AG20443 (cell line): Measurements from ENCODE around the gene STAC.
A peak's percentile ranks its signal among the peaks of the same experiment; 100 is the strongest.
"Not testable (repeated sequence)": the region's sequence is repeated elsewhere in the genome, so short reads cannot be mapped to it uniquely, and the experiment has no call there.

Experiments
- DNase-seq: peaks from one replicate; pipeline ENCODE4 v3.0.0; 2012; ENCODE audit warnings: low spot score, mixed read lengths

Gene STAC

DNA sequence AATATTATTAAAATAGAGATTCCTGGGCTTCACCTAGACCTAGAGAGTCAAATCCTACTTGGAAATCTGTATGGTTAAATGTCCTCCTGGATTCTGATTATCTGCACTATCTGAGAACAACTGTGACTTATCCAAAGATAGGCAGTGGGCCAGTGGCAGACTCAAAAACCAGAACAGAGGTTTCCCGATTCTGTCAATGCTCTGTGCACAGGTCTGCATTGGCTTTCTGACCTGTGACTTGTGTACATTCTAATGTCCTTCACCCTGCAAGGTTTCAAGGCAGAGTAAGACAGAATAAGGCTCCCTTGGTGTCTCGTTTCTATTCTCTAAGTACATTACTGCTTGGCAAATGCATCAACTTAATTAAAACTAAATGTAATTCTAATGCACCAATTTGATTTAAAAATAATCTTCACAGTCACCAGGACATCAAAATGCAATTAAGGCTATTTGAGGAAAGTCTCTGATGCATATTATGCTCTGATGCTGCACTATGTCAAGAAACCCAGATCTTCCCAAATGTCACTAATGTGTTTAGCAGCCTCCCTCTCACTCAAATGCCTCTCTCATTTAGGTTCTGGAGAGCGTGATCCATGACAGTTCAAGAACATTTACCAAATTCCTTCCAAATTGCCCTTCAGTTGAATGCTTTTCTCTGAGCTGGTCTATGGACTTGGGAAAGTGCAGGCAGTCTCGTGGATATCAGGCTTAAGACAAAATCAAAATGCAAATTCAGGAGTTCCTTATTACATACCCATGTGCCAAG lies 140.1 kb downstream of the STAC start:
- no peak for DNase-seq

- no peak for DNase-seq
Measured at GRCh38 chr3:36521007-36521379, 140.7 kb downstream of the STAC start.

- DNase-seq = peak; percentile 24
Measured at GRCh38 chr3:36524560-36524959, 144.3 kb downstream of the STAC start.

DNA sequence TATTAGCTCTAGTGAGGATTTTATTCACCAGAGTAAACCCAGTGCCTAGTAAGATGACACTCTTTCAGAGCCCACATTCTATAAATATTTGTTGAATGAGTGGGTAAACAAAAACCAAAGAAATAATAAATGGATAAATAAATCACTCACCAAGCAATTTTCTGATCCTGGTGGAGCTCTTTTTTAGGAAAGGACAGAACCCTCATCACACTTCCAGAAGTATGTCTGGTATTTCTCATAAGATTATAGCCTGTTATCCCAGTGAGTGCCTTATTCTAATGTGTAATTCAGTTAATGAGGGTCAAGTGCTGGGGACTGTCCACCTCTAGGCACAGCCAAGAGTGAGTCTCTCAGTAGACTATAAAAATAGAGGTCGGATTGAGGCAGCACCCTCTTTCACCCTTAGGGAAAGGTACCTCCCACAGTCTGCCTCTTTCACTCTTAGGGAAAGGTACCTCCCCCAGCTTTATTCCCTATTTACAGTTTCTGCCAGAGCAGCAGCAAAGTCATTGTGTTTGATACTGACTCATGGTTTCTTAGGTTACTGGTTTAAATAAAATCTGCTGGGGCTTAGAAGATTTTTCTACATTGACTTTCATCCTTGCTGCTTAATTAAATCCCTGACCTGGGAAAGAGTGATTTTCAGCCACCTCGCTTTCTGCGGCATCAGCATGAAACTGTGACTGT lies 145.0 kb downstream of the STAC start:
- DNase-seq = peak; percentile 63

DNA sequence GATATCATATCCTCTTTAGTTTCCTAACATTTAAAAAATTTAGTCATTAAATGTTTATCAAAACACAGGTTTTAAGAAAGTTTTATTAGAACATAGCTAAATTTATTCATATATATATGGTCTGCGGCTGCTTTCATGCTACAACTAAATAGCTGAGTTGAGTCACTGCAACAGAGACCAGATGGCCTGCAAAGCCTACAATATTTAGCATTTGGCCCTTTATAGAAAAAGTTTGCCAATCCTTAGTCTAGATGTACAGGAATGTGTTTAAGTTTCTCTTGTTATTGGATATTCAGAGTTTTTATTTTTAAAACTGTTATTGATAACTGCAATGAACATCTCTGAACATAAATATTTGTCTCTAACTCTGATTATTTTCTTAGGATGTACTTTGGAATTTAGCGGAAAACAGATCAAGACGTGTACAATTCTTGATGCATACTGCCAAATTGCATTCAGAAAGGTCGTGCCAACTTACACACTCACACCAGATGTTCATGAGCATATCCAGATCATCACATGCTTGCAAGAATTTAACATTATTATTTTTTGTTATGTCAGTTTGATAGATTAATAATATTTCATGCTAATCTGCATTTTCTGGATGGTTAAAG lies 157.9 kb downstream of the STAC start:
- DNase-seq = no peak

DNA sequence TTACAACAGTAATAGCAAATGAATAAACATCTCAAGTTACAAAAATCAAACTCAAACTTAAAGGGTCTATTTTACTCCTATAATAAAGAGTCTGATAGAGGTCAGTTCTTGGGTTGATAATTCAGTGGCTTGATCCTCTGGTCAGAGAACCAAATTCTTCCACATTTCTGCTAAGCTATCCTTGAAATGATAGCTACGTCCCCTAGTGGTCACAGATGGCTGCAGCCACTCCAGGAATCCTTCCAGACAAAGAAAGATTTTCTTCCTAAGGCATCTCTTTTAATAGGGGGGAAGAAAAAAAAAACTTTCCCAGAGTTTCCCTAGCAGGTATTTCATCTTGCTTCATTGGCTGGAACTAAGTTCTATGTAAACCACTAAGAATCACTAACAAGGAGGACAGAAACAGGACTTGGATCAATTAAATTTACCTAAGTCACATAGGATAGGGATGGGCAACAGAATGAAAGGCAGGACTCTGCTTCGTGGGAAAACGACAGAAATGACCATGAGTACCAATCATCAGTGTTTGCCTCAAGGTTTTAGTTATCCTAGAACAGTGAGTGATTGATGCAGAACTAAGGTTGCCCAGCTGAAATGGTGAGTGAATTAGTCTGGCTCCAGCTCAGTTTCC lies 160.7 kb downstream of the STAC start:
- DNase-seq = peak; percentile 52

- peak; percentile 29 for DNase-seq
Measured at GRCh38 chr3:36542186-36542585, 161.9 kb downstream of the STAC start.

DNA sequence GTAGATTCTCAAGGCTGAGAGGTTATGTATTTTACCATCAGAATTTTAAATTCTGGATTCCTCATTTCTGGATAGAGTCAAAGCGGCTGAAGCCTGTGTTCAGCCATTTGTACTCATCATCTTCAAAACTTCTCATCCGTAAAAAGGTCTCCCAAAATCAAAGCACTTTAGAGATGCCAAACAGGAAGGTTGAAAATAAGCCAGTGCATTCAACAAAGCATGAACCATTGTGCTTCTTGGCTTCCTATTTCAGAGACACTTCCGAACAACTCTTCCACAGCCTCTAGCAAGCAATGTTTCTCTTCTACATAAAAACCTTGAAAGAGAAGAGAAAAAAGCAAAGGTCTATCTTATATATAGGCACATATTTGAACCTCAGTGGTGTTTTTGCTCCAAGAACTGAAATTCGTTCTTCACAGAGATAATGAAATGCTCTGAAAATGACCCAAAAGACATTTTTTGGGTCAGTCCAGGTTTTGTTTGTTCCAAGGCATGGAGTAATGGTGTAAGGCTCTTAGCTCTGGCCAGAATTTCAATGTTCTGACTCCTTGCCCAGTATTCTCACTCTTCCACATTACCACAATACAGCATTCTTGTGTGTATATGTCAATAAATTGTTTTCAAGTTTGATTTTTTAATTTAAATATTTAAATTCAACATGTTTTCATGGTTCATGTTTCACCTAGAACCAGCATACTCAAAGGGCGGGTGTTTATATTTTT lies 163.1 kb downstream of the STAC start:
- peak; percentile 39 for DNase-seq

GRCh38 chr3:36546226-36546625 lies 165.9 kb downstream of the STAC start:
- peak; percentile 32 for DNase-seq

GRCh38 chr3:36548712-36549111 lies 168.4 kb downstream of the STAC start:
- DNase-seq = no peak

DNA sequence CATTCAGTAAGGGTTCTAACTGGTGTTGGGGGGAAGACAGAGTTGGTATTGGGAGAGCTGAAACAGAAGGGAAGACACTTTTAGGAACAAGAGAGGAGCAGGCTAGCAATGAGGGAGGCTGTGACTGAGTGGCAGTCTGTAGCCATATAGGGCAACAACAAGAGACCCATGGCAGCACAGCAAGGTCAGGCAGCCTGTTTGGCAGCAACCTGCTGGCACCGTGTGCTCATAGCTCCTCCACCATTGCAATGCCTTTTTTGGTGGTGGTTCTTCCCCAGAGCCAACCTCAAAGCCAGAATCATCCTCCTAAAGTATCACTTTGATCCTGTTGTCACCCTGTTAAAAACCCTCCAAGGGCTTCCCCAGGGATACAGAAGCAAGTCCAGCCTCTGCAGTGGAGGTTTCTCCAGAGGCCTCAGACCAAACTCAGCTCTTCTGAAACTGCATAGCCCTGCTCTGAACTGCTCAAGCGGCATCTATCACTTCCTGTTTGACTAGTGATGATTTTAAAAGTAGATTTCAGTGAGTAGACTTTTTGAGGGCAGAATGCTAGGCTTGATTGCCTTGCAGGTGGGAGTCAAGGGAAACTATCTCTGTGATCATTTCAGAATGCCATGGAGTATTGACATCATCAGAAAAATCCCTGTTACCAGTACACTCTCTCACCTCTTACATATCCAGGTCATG lies 176.9 kb downstream of the STAC start:
- no peak for DNase-seq

DNA sequence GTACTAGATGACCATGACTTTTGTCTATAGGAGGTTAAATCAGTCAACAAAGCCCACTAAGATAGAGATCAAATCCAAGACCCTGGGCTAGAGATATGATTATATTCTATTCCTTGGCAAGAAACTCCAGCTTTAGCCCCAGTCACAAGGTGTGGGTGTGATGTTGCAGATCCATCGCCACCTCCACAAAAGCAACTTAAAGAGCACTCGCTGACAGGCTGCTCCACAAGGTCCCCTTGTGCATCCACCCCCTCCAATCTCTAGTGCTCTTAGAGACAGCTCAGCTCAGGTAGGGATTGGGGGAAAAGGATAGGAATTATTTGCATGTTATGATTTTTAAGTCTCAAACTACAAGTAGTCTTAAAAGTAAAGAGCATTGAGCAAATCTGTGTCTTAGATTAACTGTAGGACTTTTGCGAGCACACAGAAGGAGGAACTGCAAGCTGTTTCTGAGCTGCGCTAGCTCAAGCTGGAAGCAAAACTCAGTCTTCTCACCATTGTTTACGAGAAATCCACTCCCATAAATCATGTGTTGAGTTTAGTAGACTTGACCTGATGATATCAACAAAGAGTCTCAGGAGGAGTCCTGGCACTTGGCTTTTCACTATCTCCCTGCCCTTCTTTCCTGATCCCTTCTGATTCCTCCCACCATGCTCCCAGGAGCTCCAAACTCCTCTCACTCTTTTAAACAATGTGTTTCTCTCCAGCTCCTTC lies 177.6 kb downstream of the STAC start:
- no peak for DNase-seq

- DNase-seq = no peak
Measured at GRCh38 chr3:36558961-36559360, 178.7 kb downstream of the STAC start.

DNA sequence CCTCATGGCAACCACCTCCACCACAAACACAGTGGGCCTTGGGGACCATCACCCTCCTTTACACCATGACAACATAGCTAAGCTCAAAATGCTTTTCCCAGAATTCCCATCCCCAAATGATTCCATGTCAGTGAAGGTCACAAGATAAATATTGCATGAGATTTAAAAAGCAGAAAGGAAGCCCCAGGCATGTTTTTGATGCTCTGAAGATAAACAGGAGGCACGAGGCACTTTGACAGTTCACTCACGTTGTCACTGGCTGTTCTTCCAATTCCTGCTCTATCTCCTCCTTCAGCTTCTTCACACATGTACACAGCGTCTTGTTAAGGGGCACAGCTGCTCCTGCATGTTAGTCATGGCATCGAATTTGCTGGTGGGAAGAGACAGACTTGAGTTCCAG lies 180.4 kb downstream of the STAC start:
- DNase-seq = no peak

DNA sequence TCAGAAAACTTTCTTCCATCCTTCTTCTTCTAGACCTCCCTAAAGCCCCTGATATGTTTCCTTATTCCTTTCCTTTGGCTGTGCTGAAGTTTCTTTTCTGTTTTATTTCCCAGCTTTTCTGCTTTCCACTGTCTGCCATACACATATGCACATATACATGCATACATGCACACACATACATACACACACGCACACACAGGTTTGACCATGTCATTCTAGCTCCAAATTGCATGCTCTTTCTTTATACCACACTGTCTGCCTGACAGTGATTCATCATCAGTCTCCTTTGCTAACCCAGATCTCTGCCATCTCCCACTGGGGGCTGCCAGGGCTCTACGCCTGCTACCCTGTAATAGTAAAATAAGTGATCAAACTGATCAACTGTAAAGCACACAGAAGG lies 181.3 kb downstream of the STAC start:
- DNase-seq = no peak

GRCh38 chr3:36562945-36563344 lies 182.6 kb downstream of the STAC start:
- no peak for DNase-seq

DNA sequence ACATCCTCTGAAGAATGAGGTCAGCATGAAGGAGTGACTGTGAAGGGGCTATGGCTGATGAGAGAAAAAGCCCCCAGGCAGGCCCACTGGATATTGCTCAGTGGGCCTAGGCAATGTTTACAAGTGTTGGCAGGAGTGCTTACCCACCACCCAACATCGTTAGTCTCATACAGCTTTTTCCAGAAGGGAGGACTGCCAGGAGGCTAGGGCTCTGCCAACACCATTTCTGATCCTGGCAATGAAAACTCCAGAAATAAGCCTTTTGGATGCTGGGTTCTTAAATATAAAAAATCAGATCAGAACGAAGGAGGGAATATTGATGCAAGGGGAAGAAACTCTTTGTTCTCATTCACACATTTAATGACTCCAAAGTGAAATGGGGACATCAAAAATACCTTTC lies 194.9 kb downstream of the STAC start:
- no peak for DNase-seq

DNA sequence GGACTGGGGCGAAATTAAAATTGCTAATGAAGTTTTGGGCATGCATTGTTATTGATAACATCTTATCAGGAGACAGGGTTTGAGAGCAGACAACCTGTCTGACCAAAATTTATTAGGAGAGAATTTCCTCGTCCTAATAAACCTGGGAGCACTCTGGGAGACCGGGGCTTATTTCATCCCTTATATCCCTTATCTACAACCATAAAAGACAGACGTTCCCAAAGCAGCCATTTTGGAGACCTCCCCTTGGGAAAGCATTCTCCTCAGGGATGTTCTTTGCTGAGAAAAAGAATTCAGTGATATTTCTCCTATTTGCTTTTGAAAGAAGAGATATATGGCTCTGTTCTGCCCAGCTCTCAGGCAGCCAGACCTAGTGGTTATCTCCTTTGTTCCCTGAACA lies 198.1 kb downstream of the STAC start:
- DNase-seq = not testable (repeated sequence)

DNA sequence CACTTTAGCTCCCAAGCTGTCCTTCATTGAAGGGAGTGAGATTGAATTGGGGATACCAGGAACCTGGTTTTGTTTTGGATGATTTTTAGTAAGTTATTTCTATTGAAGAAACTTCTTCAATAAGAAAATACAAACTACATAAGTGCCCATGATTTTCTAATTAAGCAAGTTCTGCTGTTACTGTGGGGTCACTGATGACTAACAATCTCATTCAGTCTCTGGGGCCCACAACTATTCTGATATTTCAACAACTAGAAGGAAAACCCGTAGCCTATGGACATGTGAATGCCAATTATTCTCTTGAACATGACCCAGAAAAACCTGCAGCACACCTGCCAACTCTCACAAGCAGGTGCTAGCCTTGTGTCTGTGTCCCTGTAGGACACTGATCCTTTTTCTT lies 199.4 kb downstream of the STAC start:
- DNase-seq = no peak

DNA sequence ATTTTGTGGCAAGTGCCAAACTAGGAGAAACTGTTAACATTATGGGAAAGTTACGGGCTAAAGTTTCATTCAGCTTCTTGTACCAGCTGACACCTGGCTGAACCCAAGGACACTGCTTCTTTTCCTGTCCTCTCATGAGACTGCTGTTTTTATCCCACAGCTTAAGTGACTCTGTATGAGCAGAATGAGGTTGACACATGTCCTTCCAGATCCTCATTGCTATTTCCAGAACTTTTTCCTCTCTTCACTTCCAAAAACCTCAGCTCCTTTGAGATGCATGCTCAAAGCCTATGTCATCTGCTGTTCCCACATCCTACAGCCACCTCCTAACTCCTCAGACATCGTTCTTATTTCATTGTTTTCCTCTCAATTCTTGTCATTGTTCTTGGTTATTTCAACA lies 200.4 kb downstream of the STAC start:
- DNase-seq = no peak

GRCh38 chr3:36591959-36592358 lies 211.7 kb downstream of the STAC start:
- DNase-seq = peak; percentile 13
